GM12874 (cell line): ENCODE measurements around the gene SNRPA1.

ENCODE experiments used
- TF ChIP-seq, protein P1 (sequence below): IDR thresholded peaks from 2 replicates; pipeline ENCODE4 v1.5.1; 2011; ENCODE audit warnings: low read depth, mild to moderate bottlenecking, control low read depth, low read length, moderate library complexity; ENCODE audit not compliant: insufficient read depth

SNRPA1 gene

DNA sequence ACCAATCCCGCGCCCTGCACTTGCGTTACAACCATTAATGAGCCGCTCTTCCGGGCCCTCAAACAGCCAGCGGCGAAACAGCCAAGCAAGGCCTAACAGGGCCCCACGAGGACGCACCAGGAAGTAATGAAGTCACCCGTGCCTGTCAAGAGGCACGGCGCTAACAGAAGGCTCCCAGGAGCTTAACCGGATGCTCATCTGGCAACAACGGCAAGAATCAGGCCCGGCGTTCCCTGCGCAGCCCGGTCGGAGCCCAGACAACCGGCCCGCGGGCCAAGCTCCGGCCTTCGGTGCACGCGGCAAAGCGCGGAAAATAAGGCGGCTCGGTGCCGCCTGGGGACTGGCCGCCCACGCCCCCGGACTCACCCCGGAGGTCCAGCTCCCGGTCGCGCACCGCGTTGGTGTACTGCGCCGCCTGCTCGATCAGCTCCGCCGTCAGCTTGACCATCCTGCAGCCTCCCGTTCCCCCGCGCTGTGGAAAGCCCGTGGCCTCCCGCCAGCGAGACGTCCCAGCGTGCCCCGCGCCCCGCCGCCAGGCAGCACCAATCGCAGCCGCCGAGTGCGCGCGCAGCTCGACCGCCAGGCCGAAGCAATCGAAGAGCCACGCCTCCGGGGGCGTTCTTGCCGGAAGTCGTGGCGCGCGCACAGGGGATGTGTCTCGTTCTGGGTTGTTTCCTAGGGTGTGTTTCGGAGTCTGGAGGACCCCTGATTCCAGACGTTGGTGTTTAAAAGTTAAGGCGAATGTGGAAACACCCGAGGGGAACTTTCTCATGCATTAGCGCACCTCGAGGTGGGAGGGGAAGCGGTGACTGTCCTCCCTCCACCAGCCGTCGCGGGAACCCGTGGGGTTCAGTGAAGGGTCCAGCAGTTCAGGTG, at the start of gene SNRPA1:
Gene SNRPA1 (minus strand): TSS at position 518 of the 876 bp plus-strand sequence. CDS start 70 bp downstream, at position 448.
- TF ChIP-seq, protein P1, sequence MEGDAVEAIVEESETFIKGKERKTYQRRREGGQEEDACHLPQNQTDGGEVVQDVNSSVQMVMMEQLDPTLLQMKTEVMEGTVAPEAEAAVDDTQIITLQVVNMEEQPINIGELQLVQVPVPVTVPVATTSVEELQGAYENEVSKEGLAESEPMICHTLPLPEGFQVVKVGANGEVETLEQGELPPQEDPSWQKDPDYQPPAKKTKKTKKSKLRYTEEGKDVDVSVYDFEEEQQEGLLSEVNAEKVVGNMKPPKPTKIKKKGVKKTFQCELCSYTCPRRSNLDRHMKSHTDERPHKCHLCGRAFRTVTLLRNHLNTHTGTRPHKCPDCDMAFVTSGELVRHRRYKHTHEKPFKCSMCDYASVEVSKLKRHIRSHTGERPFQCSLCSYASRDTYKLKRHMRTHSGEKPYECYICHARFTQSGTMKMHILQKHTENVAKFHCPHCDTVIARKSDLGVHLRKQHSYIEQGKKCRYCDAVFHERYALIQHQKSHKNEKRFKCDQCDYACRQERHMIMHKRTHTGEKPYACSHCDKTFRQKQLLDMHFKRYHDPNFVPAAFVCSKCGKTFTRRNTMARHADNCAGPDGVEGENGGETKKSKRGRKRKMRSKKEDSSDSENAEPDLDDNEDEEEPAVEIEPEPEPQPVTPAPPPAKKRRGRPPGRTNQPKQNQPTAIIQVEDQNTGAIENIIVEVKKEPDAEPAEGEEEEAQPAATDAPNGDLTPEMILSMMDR: no peak

DNA sequence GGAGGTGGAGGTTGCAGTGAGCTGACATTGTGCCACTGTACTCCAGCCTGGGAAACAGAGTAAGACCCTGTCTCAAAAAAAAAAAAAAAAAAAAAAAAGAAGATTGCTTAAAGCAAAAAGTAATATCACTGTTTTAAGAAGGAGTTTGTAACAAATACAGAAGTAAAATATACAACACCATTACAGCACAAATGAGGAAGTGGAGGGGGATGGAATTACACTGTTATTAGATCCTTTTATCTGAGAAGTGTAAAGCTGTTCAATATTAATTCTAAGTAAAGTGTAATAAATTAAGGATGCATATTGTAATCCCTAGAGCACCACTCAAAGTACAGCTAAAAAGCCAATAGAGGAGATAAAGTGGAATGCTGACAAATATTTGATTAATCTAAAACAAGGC, 47.0 kb upstream of the SNRPA1 start:
- TF ChIP-seq, protein P1: no peak

DNA sequence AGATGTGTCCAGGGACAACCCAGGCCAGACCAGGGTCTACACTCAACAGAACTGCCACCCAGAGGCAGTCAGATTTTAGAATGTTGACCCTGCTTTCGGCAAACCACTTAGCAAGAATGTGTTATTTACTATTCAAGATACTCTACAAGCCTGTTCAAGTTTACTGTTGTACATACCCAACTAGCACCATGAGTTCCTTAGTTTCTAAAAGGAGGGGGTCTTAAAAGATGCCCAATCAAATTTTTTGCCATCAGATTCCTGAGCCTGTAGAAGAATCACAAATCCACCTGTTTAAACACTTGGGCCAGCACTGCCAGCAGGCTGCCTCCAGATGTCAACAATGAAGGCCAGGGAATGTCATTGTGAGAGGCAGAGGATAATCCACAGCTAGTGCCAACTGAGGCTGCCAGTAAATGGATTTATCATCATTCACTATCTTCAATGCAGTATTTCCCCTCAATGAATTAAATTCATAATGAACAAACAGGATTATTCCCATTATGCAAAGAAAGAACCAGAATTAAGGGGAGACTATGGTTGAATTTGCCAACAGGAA, 43.5 kb upstream of the SNRPA1 start:
- TF ChIP-seq, protein P1: no peak

- TF ChIP-seq, protein P1: no peak
These were observed 42.9 kb upstream of the SNRPA1 start for GRCh38 chr15:101337976-101338375.

DNA sequence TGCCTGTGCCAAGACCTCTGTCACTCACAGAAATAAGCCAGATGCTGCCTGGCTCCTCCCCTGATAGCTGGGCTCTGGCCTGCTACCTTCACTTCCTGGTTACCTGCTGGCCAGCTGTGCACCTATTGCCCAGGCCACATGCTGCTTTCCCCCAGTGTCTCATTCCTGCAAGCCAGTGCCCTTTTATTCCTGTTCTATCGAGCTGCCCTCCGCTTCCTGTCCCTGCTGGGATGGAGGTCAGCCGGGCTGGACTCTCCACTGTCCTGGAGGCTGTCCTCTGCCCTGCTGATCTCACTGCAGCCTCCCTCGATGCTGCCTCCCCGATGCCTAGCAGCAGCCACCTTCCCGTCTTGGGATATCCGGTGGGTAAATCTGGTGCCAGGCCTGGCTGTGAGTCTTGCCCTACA, 37.0 kb upstream of the SNRPA1 start:
- TF ChIP-seq, protein P1: no peak

DNA sequence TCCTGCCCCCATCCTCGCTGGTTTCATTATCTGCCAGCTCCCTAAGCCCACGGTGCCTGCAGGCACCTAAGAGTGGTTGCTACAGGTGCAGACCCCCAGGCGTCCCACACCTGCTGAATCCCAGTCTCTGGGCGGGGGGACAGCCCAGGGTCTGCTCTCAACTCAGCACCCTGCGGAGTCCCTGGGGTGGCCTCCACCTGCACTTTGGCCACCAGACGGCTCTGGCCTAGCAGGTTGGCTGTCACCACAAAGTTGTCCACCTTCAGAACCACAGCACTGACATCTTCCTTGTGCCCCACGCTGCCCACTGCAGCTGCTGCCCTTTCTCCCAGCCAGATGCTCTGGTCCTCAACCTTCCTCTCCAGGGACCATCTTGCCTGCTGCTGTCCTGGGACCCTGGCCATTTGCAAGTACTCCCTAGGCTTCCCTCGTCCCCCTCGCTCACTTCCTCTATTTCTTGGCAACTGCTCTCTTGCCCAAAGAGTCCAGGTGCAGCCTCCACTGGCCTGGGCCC, 34.9 kb upstream of the SNRPA1 start:
- TF ChIP-seq, protein P1: no peak

GRCh38 chr15:101329309-101329863, 34.3 kb upstream of the SNRPA1 start:
- TF ChIP-seq, protein P1: no peak
